CD4-positive, CD25-positive, alpha-beta regulatory T cell (primary cell): Measurements from ENCODE around the gene PLAU. TPM values are rescaled to one million over a fixed set of nuclear protein-coding genes. Genes with fewer than 3 reads are reported as not detected.

Experiments
- ATAC-seq, 2 donors: fragments of 150-1000 bp; cut with Tn5 transposase; one replicate each; pipeline ENCODE4 v1.10.0; 2021; ENCODE audit warnings: low read depth in 2 of 2, moderate number of reproducible peaks in 2 of 2, moderate library complexity in 1 of 2
- DNase-seq, 3 donors: peaks; one replicate each; pipeline versions ENCODE4 v3.0.0 to v3.0.0-alpha.2; 2012 to 2022; ENCODE audit warnings: mixed read lengths in 1 of 3
- H3K27ac ChIP-seq: one replicate; pipeline ENCODE4 v1.7.0; 2013; ENCODE audit warnings: mild to moderate bottlenecking, low read length; ENCODE audit not compliant: insufficient read depth, poor library complexity, severe bottlenecking
- H3K27me3 ChIP-seq: one replicate; pipeline ENCODE4 v1.7.0; 2013; ENCODE audit warnings: low read length; ENCODE audit not compliant: control insufficient read depth, insufficient read depth
- H3K36me3 ChIP-seq: one replicate; pipeline ENCODE4 v1.7.0; 2013; ENCODE audit warnings: mild to moderate bottlenecking, low read length, moderate library complexity; ENCODE audit not compliant: control insufficient read depth, insufficient read depth
- H3K4me1 ChIP-seq: 2 replicates; pipeline ENCODE4 v1.7.0; 2013; ENCODE audit warnings: mild to moderate bottlenecking, low read length; ENCODE audit not compliant: insufficient read depth, control insufficient read depth, poor library complexity, severe bottlenecking
- H3K4me3 ChIP-seq: one replicate; pipeline ENCODE4 v1.7.0; 2013; ENCODE audit warnings: low read depth, mild to moderate bottlenecking, low read length, moderate library complexity
- H3K9me3 ChIP-seq, 2 experiments: 1 replicate in 1 of 2; 2 replicates in 1 of 2; pipeline ENCODE4 v1.7.0; 2013; ENCODE audit warnings: low read length in 2 of 2, mild to moderate bottlenecking in 1 of 2, moderate library complexity in 1 of 2; ENCODE audit not compliant: control insufficient read depth in 2 of 2
- H3K27ac Mint-ChIP-seq, 3 donors: one replicate each; pipeline ENCODE4 v1.8.0; 2020 to 2022; ENCODE audit warnings: mild to moderate bottlenecking in 3 of 3, mixed read lengths in 3 of 3, moderate library complexity in 2 of 3
- H3K27me3 Mint-ChIP-seq: one replicate; pipeline ENCODE4 v1.8.0; 2022; ENCODE audit warnings: mild to moderate bottlenecking, mixed read lengths
- H3K36me3 Mint-ChIP-seq: one replicate; pipeline ENCODE4 v1.8.0; 2020; ENCODE audit warnings: mixed read lengths
- H3K4me1 Mint-ChIP-seq, 4 donors: one replicate each; pipeline ENCODE4 v1.8.0; 2020 to 2022; ENCODE audit warnings: mixed read lengths in 4 of 4, mild to moderate bottlenecking in 1 of 4
- H3K4me3 Mint-ChIP-seq, 4 donors: one replicate each; pipeline ENCODE4 v1.8.0; 2020 to 2022; ENCODE audit warnings: mild to moderate bottlenecking in 4 of 4, mixed read lengths in 4 of 4, moderate library complexity in 3 of 4
- H3K9me3 Mint-ChIP-seq, 7 donors: one replicate each; pipeline ENCODE4 v1.8.0; 2020 to 2022; ENCODE audit warnings: mixed read lengths in 7 of 7, mild to moderate bottlenecking in 3 of 7, moderate library complexity in 2 of 7
- polyA plus RNA-seq, 4 donors: library from polyadenylated mRNA; unstranded; fragments of 300-500 nt; fragmentation: Illumina TruSeq; gene quantifications; one replicate each; pipeline ENCODE4 v1.2.3, GENCODE V29; 2021
- total RNA-seq: library from RNA; stranded (reverse); gene quantifications from one replicate; pipeline ENCODE4 v1.2.3, GENCODE V29; 2022

PLAU gene
- total and polyA plus RNA-seq, 5 donors from 2014 or later, result 0.35 TPM; not detected in 4

GRCh38 chr10:73931767-73932619 lies 21.1 kb downstream of the PLAU start:
- Mint-ChIP-seq H3K4me1 (peaks cover 0 to 19% (median 9%) of the 10 kb centered on the region in 4 donors), H3K4me3 (peak overlapping the region in 1 of 4 donors; percentile 7), H3K27ac (peak overlapping the region in 2 of 3 donors; percentile 26 to 76), H3K36me3 (no peaks in the 10 kb centered on the region), H3K9me3 (no peaks in the 10 kb centered on the region), H3K27me3 (peaks cover 4% of the 10 kb centered on the region)
- Histone ChIP-seq H3K9me3 (no peaks in the 10 kb centered on the region), H3K36me3 (no peaks in the 10 kb centered on the region), H3K4me1 (peaks cover 11% of the 10 kb centered on the region), H3K4me3 (no peak overlapping the region), H3K27me3 (no peaks in the 10 kb centered on the region), H3K27ac (no peak overlapping the region)
- peak in 2 of 3 donors; percentile 20 to 84 for DNase-seq
- peak; percentile 90 to 96 for ATAC-seq

GRCh38 chr10:73932620-73933112 lies 21.7 kb downstream of the PLAU start:
- H3K9me3 ChIP-seq, result no peaks in the 10 kb centered on the region
- no peak overlapping the region for H3K27ac ChIP-seq
- Mint-ChIP-seq H3K4me1 (peaks cover 0 to 19% (median 10%) of the 10 kb centered on the region in 4 donors), H3K27me3 (peaks cover 4% of the 10 kb centered on the region), H3K4me3 (peak overlapping the region in 1 of 4 donors; percentile 7), H3K27ac (peak overlapping the region in 2 of 3 donors; percentile 26 to 76), H3K9me3 (no peaks in the 10 kb centered on the region), H3K36me3 (no peaks in the 10 kb centered on the region)
- DNase-seq (no peak), ATAC-seq (peak; percentile 4 to 10)
- H3K36me3 ChIP-seq, result no peaks in the 10 kb centered on the region
- H3K27me3 ChIP-seq, result no peaks in the 10 kb centered on the region
- no peak overlapping the region for H3K4me3 ChIP-seq
- peaks cover 11% of the 10 kb centered on the region for H3K4me1 ChIP-seq

GRCh38 chr10:73934074-73934473 lies 23.1 kb downstream of the PLAU start:
- H3K27ac Mint-ChIP-seq, result no peak overlapping the region
- H3K9me3 Mint-ChIP-seq, result no peaks in the 10 kb centered on the region
- H3K4me3 ChIP-seq, result no peak overlapping the region
- no peak overlapping the region for H3K4me3 Mint-ChIP-seq
- no peaks in the 10 kb centered on the region for H3K9me3 ChIP-seq
- H3K4me1 Mint-ChIP-seq, result peaks cover 0 to 20% (median 11%) of the 10 kb centered on the region in 4 donors
- peaks cover 11% of the 10 kb centered on the region for H3K4me1 ChIP-seq
- H3K27me3 ChIP-seq, result no peaks in the 10 kb centered on the region
- no peak overlapping the region for H3K27ac ChIP-seq
- no peaks in the 10 kb centered on the region for H3K36me3 ChIP-seq
- DNase-seq, result no peak
- no peak for ATAC-seq
- peaks cover 4% of the 10 kb centered on the region for H3K27me3 Mint-ChIP-seq
- no peaks in the 10 kb centered on the region for H3K36me3 Mint-ChIP-seq

DNA sequence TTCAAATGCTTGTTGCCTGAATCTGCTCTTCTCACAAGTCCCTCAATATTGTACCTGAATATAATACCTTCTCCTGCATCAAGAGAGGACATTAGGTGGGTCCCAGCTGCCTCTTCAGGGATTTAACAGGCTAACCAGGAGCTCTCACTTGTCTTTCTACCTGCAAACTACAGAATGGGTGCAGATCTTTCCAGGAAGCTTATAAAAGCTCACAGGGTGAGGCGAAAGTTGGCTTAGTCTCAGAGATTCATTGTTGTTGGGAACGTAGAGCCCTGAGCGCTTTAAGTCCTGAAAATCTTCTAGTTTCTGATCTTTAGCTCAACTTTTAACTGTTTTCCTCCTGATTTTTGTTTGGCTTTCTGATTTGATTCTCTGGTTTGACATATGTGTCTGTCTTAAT lies 25.0 kb downstream of the PLAU start:
- peaks cover 15% of the 10 kb centered on the region for H3K4me1 ChIP-seq
- H3K9me3 Mint-ChIP-seq, result no peaks in the 10 kb centered on the region
- no peak for DNase-seq
- H3K4me1 Mint-ChIP-seq, result peaks cover 0 to 26% (median 14%) of the 10 kb centered on the region in 4 donors
- no peaks in the 10 kb centered on the region for H3K36me3 ChIP-seq
- no peak overlapping the region for H3K4me3 ChIP-seq
- H3K27ac ChIP-seq, result no peak overlapping the region
- H3K9me3 ChIP-seq, result no peaks in the 10 kb centered on the region
- H3K36me3 Mint-ChIP-seq, result no peaks in the 10 kb centered on the region
- no peaks in the 10 kb centered on the region for H3K27me3 ChIP-seq
- no peak for ATAC-seq
- peaks cover 4% of the 10 kb centered on the region for H3K27me3 Mint-ChIP-seq
- H3K4me3 Mint-ChIP-seq, result no peak overlapping the region
- H3K27ac Mint-ChIP-seq, result peak overlapping the region in 1 of 3 donors; percentile 17

DNA sequence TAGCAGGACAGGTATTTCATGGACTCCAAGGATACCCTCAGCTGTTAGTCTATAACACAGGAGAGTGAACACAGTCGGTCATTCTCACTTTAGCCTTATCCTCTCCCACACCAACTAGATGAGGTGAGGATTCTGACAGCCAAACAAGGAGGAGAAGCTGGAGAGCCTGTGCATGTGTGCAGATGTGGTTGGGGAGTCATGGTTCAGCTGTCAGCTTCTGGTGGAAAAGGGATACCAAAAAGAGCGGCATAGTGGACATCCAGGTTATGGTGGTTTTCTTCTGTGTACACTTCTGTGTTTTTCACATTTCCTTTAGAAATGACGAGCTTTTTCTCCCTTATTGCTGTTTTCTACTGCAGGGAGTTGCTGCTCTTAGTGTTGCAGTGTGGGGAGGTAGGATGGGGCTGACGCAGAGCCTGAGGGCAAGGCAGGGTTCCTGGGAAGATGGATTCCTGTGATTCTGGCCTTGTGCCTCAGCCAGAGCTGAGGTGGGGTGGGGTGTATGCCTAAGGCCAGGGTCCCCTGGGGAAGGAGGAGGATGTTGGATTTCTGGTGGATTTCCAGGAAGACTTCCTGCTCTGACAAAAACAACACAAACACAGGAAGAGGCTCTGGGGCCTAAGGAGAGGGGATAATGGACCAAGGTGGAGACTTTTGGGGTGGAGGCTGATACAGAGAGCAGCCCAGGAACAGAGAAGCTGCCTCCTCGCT lies 26.6 kb downstream of the PLAU start:
- no peak for DNase-seq
- H3K27me3 ChIP-seq, result no peaks in the 10 kb centered on the region
- Mint-ChIP-seq H3K4me3 (no peak overlapping the region), H3K36me3 (no peaks in the 10 kb centered on the region), H3K9me3 (no peaks in the 10 kb centered on the region), H3K27me3 (peaks cover 4% of the 10 kb centered on the region), H3K4me1 (peaks cover 0 to 18% (median 10%) of the 10 kb centered on the region in 4 donors), H3K27ac (peak overlapping the region in 1 of 3 donors; percentile 37)
- no peak overlapping the region for H3K4me3 ChIP-seq
- no peak for ATAC-seq
- no peaks in the 10 kb centered on the region for H3K36me3 ChIP-seq
- no peak overlapping the region for H3K27ac ChIP-seq
- no peaks in the 10 kb centered on the region for H3K9me3 ChIP-seq
- peaks cover 8% of the 10 kb centered on the region for H3K4me1 ChIP-seq

- peak; percentile 71 to 77 (median 77) for DNase-seq
- Histone ChIP-seq H3K4me1 (peaks cover 5% of the 10 kb centered on the region), H3K36me3 (no peaks in the 10 kb centered on the region), H3K4me3 (no peak overlapping the region), H3K27ac (no peak overlapping the region), H3K9me3 (no peaks in the 10 kb centered on the region), H3K27me3 (no peaks in the 10 kb centered on the region)
- H3K27ac Mint-ChIP-seq, result peak overlapping the region; percentile 49 to 90 (median 74)
- no peaks in the 10 kb centered on the region for H3K27me3 Mint-ChIP-seq
- ATAC-seq, result peak; percentile 94 to 97
- H3K4me1 Mint-ChIP-seq, result peaks cover 0 to 12% (median 5%) of the 10 kb centered on the region in 4 donors
- H3K9me3 Mint-ChIP-seq, result no peaks in the 10 kb centered on the region
- no peaks in the 10 kb centered on the region for H3K36me3 Mint-ChIP-seq
- H3K4me3 Mint-ChIP-seq, result peak overlapping the region in 2 of 4 donors; percentile 41 to 69
Observed at GRCh38 chr10:73940634-73941221, 29.8 kb downstream of the PLAU start.

DNA sequence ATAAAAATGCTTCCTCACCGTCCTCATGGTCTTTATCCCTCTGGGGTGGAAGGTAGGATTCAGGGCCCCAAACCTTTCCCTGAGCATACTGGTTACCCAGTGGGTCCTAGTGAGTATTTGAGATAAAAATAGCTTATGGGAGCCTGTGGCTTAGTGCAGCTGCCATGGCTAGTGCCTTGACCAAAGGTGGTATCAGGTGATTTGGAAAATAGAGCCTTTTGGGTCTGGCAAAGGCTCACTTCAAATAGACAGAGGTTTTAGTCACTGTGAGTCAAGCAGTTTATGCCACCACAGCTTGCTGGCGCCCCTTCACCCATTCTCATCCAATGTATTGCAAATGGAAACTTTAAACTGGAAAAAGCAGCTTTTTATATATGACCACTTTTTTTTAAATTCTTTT lies 30.4 kb downstream of the PLAU start:
- peaks cover 0 to 12% (median 5%) of the 10 kb centered on the region in 4 donors for H3K4me1 Mint-ChIP-seq
- ATAC-seq, result no peak
- Histone ChIP-seq H3K4me1 (peaks cover 5% of the 10 kb centered on the region), H3K9me3 (no peaks in the 10 kb centered on the region), H3K4me3 (no peak overlapping the region), H3K27ac (no peak overlapping the region), H3K27me3 (no peaks in the 10 kb centered on the region), H3K36me3 (no peaks in the 10 kb centered on the region)
- no peak overlapping the region for H3K4me3 Mint-ChIP-seq
- no peaks in the 10 kb centered on the region for H3K27me3 Mint-ChIP-seq
- H3K27ac Mint-ChIP-seq, result no peak overlapping the region
- H3K36me3 Mint-ChIP-seq, result no peaks in the 10 kb centered on the region
- DNase-seq, result no peak
- H3K9me3 Mint-ChIP-seq, result no peaks in the 10 kb centered on the region
